Thyroid gland (tissue), 4 donors: Measurements from ENCODE around the gene PSMF1.
"Not testable (repeated sequence)": the region's sequence is repeated elsewhere in the genome, so short reads cannot be mapped to it uniquely, and the experiment has no call there.

ENCODE experiments used
- CTCF ChIP-seq, 6 experiments: fragments of 200-600 bp in 3 of 6; fragments of 450-650 bp in 3 of 6; sonication (generic) in 3 of 6; IDR thresholded peaks; one replicate each; pipeline ENCODE4 v1.5.1; 2016 to 2019; ENCODE audit warnings: antibody characterized with exemption in 6 of 6, mild to moderate bottlenecking in 2 of 6, inconsistent platforms in 1 of 6, moderate library complexity in 1 of 6
- POLR2A ChIP-seq, 2 donors: fragments of 450-650 bp; IDR thresholded peaks; one replicate each; pipeline ENCODE4 v1.6.1; 2017; ENCODE audit warnings: antibody characterized with exemption in 2 of 2, mild to moderate bottlenecking in 2 of 2, moderate library complexity in 1 of 2

- not testable (repeated sequence) for TF ChIP-seq CTCF, POLR2A (IDR thresholded peaks at IDR 0.05)
These were observed 31.4 kb downstream of the PSMF1 start for GRCh38 chr20:1149812-1150211.
